HFF-Myc (cell line): Measurements from ENCODE around the gene EVL.

ENCODE experiments used
- DNase-seq: peaks from one replicate; pipeline ENCODE4 v3.0.0-alpha.2; 2011; ENCODE audit warnings: low read depth; ENCODE audit errors: extremely low read depth
- H3K4me3 ChIP-seq: replicated peaks from 2 replicates; pipeline ENCODE4 v1.5.1; 2011; ENCODE audit warnings: low read depth, mild to moderate bottlenecking, control low read depth, low read length
- CTCF ChIP-seq: IDR thresholded peaks from 2 replicates; pipeline ENCODE4 v1.5.1; 2012; ENCODE audit warnings: mild to moderate bottlenecking, low read depth, low read length, control low read depth; ENCODE audit errors: missing control alignments

EVL gene

GRCh38 chr14:100117633-100118395 lies 52.6 kb downstream of the EVL start:
- TF ChIP-seq CTCF: no peak
- H3K4me3 ChIP-seq: no peak overlapping the region
- no peak for DNase-seq

- H3K4me3 ChIP-seq: no peak overlapping the region
- TF ChIP-seq CTCF: no peak
- no peak for DNase-seq
Observed at GRCh38 chr14:100118396-100119011, 53.3 kb downstream of the EVL start.

DNA sequence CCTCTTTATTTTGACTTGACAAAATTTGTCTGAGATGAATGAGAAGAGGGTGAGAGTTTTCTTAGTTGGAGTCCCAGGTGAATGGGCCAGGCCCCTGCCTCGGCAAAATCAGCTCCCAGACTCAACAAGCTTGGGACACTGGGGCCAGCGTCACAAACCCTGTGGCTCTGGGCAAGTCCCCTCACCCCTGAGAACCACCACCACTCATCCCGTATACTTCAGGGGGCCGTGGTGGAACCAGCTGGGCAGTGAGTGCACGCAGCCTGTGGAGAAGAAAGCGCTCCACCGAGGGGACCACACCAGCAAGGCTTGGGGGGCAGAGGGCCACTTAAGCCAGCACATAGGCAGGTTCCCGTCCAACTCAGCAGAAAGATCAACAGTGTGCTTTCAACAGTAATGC lies 54.0 kb downstream of the EVL start:
- DNase-seq: no peak
- no peak for TF ChIP-seq CTCF
- no peak overlapping the region for H3K4me3 ChIP-seq

DNA sequence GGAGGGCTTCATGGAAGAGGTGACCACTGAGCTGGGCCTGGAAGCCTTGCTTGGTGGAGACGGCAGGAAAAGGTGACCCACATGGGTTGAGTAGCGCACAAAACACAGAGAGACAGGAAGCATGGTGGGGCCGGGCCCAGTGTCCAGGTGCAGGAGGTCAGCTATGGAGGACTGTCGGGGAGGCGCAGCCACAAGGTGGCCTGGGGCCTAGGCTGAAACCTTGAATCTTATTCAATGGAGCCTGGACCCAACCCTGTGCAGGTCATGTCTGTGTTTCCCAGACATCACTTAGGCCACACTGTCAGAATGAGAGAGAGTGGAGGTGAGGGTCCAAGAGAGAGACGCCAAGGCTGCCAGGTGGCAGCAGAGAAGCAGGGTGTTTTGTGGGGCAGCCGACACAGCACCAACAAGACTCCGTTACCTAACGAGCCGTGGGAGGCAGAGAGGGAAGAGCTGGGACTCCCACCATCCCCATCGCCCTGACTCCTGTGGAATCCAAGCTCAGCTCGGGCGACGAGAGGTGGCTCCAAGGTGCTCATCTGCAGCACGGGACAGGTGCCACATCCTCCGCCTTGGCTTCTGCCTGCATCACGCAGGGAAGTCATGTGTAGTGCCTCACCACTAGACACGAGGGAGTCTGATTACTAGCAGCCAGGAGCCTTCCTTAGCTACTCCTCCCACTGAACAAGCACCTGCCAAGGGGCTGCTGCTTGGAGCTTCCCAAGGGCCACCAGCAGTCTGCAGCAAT lies 55.5 kb downstream of the EVL start:
- H3K4me3 ChIP-seq: no peak overlapping the region
- no peak for TF ChIP-seq CTCF
- no peak for DNase-seq

DNA sequence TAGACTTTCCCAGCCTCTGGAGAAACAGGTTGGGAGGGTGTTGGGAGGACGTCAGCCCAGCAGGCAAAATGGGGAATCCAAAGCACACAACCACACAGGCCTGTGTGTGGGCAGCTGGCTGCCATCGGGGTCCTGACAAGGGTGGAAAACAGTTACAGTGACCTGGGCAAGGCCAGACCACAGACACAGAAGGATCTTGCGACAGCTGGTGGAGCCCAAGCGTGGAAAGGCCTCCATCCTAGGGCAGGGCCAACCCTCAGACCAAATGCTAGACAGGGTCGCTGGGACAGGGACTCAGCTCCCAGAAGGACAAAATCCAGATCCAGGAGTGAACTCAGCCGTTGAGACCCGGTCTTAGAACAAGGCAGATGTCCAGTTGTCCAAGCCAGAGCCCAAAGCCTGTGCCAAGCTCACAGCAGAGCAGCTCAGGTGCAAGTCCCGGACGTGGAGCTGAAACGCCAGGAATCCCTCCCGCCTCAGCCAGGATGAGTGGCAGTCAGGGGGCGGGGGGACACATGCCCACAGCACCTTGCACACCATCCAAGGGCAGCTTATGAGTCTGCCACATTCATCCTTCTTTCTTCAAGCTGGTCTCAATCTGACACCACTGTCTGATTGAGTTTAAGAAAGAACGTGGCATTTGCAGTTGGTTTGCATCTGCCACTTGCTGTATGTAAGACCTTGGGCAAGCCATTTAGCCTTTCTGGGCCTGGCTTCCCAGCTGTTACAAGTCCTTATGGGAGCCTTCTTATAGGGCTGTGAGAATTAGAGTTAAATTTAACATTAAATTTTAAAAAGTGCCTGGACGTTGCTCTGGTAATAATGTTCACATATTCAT lies 56.6 kb downstream of the EVL start:
- TF ChIP-seq CTCF: no peak
- H3K4me3 ChIP-seq: no peak overlapping the region
- DNase-seq: no peak

- H3K4me3 ChIP-seq: no peak overlapping the region
- DNase-seq: no peak
- TF ChIP-seq CTCF: no peak
Observed at GRCh38 chr14:100122481-100123223, 57.4 kb downstream of the EVL start.
